Endothelial cell (in vitro differentiated cells): Measurements from ENCODE around the gene SCTR. TPM values are rescaled to one million over a fixed set of nuclear protein-coding genes. Genes with fewer than 3 reads are reported as not detected.

Source experiments
- DNase-seq: peaks from one replicate; pipeline ENCODE4 v3.0.0; 2021; ENCODE audit warnings: low spot score
- H3K27ac Mint-ChIP-seq: one replicate; pipeline ENCODE4 v1.8.0; 2021; ENCODE audit warnings: mixed read lengths, inconsistent platforms; ENCODE audit not compliant: unreplicated experiment
- H3K27me3 Mint-ChIP-seq: one replicate; pipeline ENCODE4 v1.8.0; 2021; ENCODE audit warnings: mild to moderate bottlenecking, moderate library complexity, mixed read lengths, inconsistent platforms; ENCODE audit not compliant: unreplicated experiment
- H3K36me3 Mint-ChIP-seq: one replicate; pipeline ENCODE4 v1.8.0; 2021; ENCODE audit warnings: mild to moderate bottlenecking, low read depth, mixed read lengths, inconsistent platforms; ENCODE audit not compliant: unreplicated experiment
- H3K4me1 Mint-ChIP-seq: one replicate; pipeline ENCODE4 v1.8.0; 2021; ENCODE audit warnings: mild to moderate bottlenecking, mixed read lengths, inconsistent platforms; ENCODE audit not compliant: unreplicated experiment
- H3K4me3 Mint-ChIP-seq: one replicate; pipeline ENCODE4 v1.8.0; 2021; ENCODE audit warnings: mild to moderate bottlenecking, mixed read lengths, inconsistent platforms; ENCODE audit not compliant: unreplicated experiment
- H3K9me3 Mint-ChIP-seq: one replicate; pipeline ENCODE4 v1.8.0; 2021; ENCODE audit warnings: mixed read lengths, inconsistent platforms; ENCODE audit not compliant: unreplicated experiment
- CTCF ChIP-seq: fragments of 200-600 bp; sonication (generic); IDR thresholded peaks from one replicate; pipeline ENCODE4 v1.5.0; 2021; ENCODE audit warnings: antibody characterized with exemption; ENCODE audit not compliant: unreplicated experiment
- total RNA-seq: library from RNA; stranded (reverse); fragmentation: NEBNext Ultra II Directional; extraction: Animal tissue kit (Norgen Biotek cat#: 25700); gene quantifications from one replicate; pipeline ENCODE4 v1.2.1, GENCODE V29; 2021; ENCODE audit not compliant: unreplicated experiment

The SCTR gene
- total RNA-seq, 1 donor from 2014 or later, result not detected

DNA sequence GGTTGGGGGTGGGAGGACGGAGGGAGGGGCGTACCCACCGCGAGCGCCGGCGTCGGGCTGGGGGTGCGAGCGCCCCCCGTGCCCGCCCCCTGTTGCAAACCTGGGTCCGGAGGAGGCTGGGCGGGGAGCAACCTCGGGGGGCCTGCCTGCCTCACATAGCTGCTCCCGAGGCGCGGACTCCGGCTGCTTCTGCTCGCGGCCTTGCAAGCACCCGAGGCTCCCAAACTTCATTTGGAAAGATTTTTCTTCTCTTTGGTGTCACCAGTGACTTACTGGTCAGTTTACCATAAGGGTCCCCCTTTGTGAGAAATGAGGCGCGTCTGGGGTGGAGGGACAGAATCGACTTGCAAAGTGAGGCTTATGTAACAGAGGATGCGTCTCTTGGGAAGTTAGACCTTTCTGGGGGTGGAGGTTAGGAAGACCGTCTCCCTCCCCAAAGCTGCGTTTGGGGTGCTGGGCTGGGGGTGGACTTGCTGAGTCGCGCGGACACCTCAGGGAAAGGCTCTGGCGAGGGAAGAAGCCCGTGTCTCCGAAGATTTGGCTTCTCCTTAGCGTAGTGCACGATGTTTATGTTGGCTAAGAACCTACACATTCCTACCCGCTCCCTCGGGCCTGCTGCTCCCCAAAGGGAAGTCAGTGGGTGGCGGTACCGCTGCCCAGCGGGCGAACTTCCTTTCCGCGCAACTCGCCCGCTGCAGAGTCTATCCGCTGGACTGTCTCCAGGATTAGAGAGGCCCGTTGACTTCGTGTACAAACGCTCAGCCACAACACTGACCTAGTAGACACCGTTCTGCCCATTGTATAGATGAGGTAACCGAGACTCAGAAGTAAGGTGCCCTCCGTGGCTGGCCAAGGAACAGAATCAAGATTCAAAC, 92.1 kb downstream of the SCTR start:
- TF ChIP-seq CTCF, result no peak
- no peak for DNase-seq

GRCh38 chr2:119431155-119431975, 92.9 kb downstream of the SCTR start, which contains the start of gene TMEM37:
TSS of gene TMEM37 (plus strand) at chr2:119431854. CDS start at chr2:119431904, 50 bp downstream.
- Mint-ChIP-seq H3K4me3 (peak within 1 kb of the TSS; percentile 90), H3K27me3 (peaks cover 17% of the 10 kb centered on the region), H3K4me1 (peaks cover 63% of the 10 kb centered on the region), H3K9me3 (no peaks in the 10 kb centered on the region), H3K27ac (peak within 1 kb of the TSS; percentile 84), H3K36me3 (peaks cover 11% of the 10 kb centered on the region)
- TF ChIP-seq CTCF, result no peak
- DNase-seq, result peak; percentile 75

More for the DNA sequence above, 92.1 kb downstream of the SCTR start:
- peaks cover 17% of the 10 kb centered on the region for H3K27me3 Mint-ChIP-seq
- H3K4me1 Mint-ChIP-seq, result peaks cover 54% of the 10 kb centered on the region
- H3K4me3 Mint-ChIP-seq, result peak overlapping the region; percentile 90
- H3K9me3 Mint-ChIP-seq, result no peaks in the 10 kb centered on the region
- H3K27ac Mint-ChIP-seq, result no peak overlapping the region
- peaks cover 12% of the 10 kb centered on the region for H3K36me3 Mint-ChIP-seq

GRCh38 chr2:119430023-119430498, 94.2 kb downstream of the SCTR start:
- DNase-seq, result no peak
- Mint-ChIP-seq H3K4me1 (peaks cover 66% of the 10 kb centered on the region), H3K27me3 (peaks cover 13% of the 10 kb centered on the region), H3K27ac (no peak overlapping the region), H3K36me3 (peaks cover 3% of the 10 kb centered on the region), H3K9me3 (no peaks in the 10 kb centered on the region), H3K4me3 (peak overlapping the region; percentile 87)
- no peak for TF ChIP-seq CTCF

DNA sequence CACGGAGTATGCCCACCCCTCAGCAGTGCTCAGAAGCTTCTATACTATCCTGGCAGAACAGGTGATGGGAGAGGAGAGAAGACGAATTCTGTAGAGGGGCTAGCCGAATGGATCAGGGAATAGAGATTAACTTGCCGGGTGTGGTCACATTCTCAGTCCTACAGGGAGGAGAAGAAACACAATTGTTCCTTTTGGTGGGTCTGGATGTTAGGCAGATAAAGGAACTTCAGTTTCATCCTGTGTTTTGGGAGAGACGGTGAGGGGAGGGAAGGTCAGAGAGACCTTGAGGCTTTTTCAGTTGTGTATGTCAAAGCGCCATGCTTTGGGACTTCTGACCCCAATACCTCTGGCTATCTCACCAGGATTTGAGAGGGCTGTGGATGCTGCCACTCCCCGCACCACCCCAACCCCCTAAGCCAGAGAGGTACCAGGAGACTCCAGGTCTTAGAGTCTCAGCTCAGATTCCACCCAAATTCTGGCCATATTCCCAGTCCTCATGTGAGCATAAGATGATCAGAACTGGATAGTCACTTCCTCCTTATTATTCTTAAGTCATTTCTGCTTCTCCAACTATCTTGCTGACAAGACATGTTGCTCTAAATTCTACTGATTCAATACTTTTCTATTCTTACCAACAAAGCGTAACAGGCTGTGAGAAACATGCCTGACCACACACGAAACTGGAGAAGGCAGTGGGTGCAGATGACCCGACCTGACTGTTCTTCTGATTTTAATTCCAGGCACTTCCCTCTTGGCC, 94.9 kb downstream of the SCTR start:
- Mint-ChIP-seq H3K36me3 (peaks cover 3% of the 10 kb centered on the region), H3K4me1 (peaks cover 68% of the 10 kb centered on the region), H3K9me3 (no peaks in the 10 kb centered on the region), H3K27me3 (peaks cover 12% of the 10 kb centered on the region), H3K27ac (peak overlapping the region; percentile 45), H3K4me3 (no peak overlapping the region)
- no peak for TF ChIP-seq CTCF
- no peak for DNase-seq
